IMR-90 (cell line): ENCODE measurements around the gene NEXN. TPM values are rescaled to one million over a fixed set of nuclear protein-coding genes. Genes with fewer than 3 reads are reported as not detected.

Source experiments
- ATAC-seq: fragments of 200-7000 bp; cut with Tn5 transposase; 2 replicates; pipeline ENCODE4 v1.9.1; 2020; ENCODE audit warnings: low read depth, mild to moderate bottlenecking, moderate library complexity
- BruUV-seq: library from RNA; stranded (reverse); fragments of 400-500 nt; replicated peaks from 2 replicates; lab custom pipeline; 2021; lab: Mats Ljungman, UMichigan
- CTCF ChIA-PET: fragments of 300-600 bp; formaldehyde crosslinking; extraction: SDS; loops from one replicate; lab custom pipeline; 2021; ENCODE audit warnings: antibody characterized with exemption; lab: Yijun Ruan, JAX
- POLR2A ChIA-PET: fragments of 300-600 bp; sonication (Branson Sonifier 250); formaldehyde crosslinking; loops from one replicate; lab custom pipeline; 2022; ENCODE audit warnings: antibody characterized with exemption; ENCODE audit not compliant: unreplicated experiment; lab: Charles Lee
- DNase-seq: peaks from one replicate; pipeline ENCODE4 v3.0.0; 2013
- H2AFZ ChIP-seq: replicated peaks from 2 replicates; pipeline ENCODE3; 2013; ENCODE audit warnings: low read length, mild to moderate bottlenecking; ENCODE audit not compliant: poor library complexity
- H2AK5ac ChIP-seq: 2 replicates; pipeline ENCODE4 v1.6.1; 2013; ENCODE audit warnings: low read depth, low read length, inconsistent platforms
- H2AK9ac ChIP-seq: replicated peaks from 2 replicates; pipeline ENCODE3; 2013; ENCODE audit warnings: mild to moderate bottlenecking, low read depth, low read length, moderate library complexity; ENCODE audit not compliant: poor library complexity
- H2BK120ac ChIP-seq: 2 replicates; pipeline ENCODE4 v1.6.1; 2013; ENCODE audit warnings: low read depth, low read length, inconsistent platforms
- H2BK15ac ChIP-seq: 3 replicates; pipeline ENCODE4 v1.6.1; 2013; ENCODE audit warnings: low read depth, low read length, inconsistent platforms
- H2BK20ac ChIP-seq: 2 replicates; pipeline ENCODE4 v1.6.1; 2013; ENCODE audit warnings: low read depth, mild to moderate bottlenecking, inconsistent platforms, low read length, moderate library complexity
- H2BK5ac ChIP-seq: 2 replicates; pipeline ENCODE4 v1.6.1; 2013; ENCODE audit warnings: mild to moderate bottlenecking, low read depth, low read length, inconsistent platforms; ENCODE audit not compliant: poor library complexity, severe bottlenecking
- H3K14ac ChIP-seq: replicated peaks from 2 replicates; pipeline ENCODE4 v1.6.1; 2013; ENCODE audit warnings: low read depth, low read length, inconsistent platforms
- H3K18ac ChIP-seq: 2 replicates; pipeline ENCODE4 v1.6.1; 2013; ENCODE audit warnings: low read depth, low read length, control low read depth
- H3K23ac ChIP-seq: 2 replicates; pipeline ENCODE4 v1.6.1; 2013; ENCODE audit warnings: low read depth, low read length, inconsistent platforms
- H3K27ac ChIP-seq: 2 replicates; pipeline ENCODE4 v1.5.1; 2013; ENCODE audit warnings: mild to moderate bottlenecking, control low read depth, low read length; ENCODE audit not compliant: insufficient read depth
- H3K27me3 ChIP-seq: 2 replicates; pipeline ENCODE4 v1.6.1; 2013; ENCODE audit warnings: low read length; ENCODE audit not compliant: control insufficient read depth, insufficient read depth
- H3K36me3 ChIP-seq: 2 replicates; pipeline ENCODE4 v1.6.1; 2013; ENCODE audit warnings: low read length, mixed read lengths; ENCODE audit not compliant: control insufficient read depth, insufficient read depth
- H3K4ac ChIP-seq: 2 replicates; pipeline ENCODE4 v1.6.1; 2013; ENCODE audit warnings: low read depth, low read length, inconsistent platforms
- H3K4me1 ChIP-seq: 2 replicates; pipeline ENCODE4 v1.6.1; 2013; ENCODE audit warnings: low read length, mixed read lengths; ENCODE audit not compliant: control insufficient read depth, insufficient read depth
- H3K4me2 ChIP-seq: 2 replicates; pipeline ENCODE4 v1.6.1; 2013; ENCODE audit warnings: low read depth, mild to moderate bottlenecking, control low read depth, low read length, moderate library complexity
- H3K4me3 ChIP-seq: 2 replicates; pipeline ENCODE4 v1.5.1; 2013; ENCODE audit warnings: low read depth, mild to moderate bottlenecking, control low read depth, low read length, moderate library complexity; ENCODE audit not compliant: insufficient read depth
- H3K56ac ChIP-seq: 2 replicates; pipeline ENCODE4 v1.6.1; 2013; ENCODE audit warnings: low read length, inconsistent platforms; ENCODE audit not compliant: insufficient read depth; ENCODE audit errors: extremely low read depth
- H3K79me1 ChIP-seq, 2 experiments: 2 replicates each; pipeline ENCODE4 v1.6.1; 2013; ENCODE audit warnings: low read length in 2 of 2, inconsistent platforms in 1 of 2, low read depth in 1 of 2
- H3K9ac ChIP-seq: 2 replicates; pipeline ENCODE4 v1.6.1; 2013; ENCODE audit warnings: low read depth, low read length, control low read depth
- H3K9me1 ChIP-seq: 2 replicates; pipeline ENCODE4 v1.6.1; 2013; ENCODE audit warnings: low read length, inconsistent platforms; ENCODE audit not compliant: insufficient read depth
- H3K9me3 ChIP-seq: 2 replicates; pipeline ENCODE4 v1.6.1; 2013; ENCODE audit warnings: low read length; ENCODE audit not compliant: control insufficient read depth, insufficient read depth
- H4K20me1 ChIP-seq: 2 replicates; pipeline ENCODE4 v1.6.1; 2013; ENCODE audit warnings: low read length, inconsistent platforms; ENCODE audit not compliant: insufficient read depth
- H4K5ac ChIP-seq: 2 replicates; pipeline ENCODE4 v1.6.1; 2013; ENCODE audit warnings: mild to moderate bottlenecking, low read depth, low read length, control low read depth
- H4K8ac ChIP-seq, 2 experiments: 2 replicates each; pipeline ENCODE4 v1.6.1; 2013; ENCODE audit warnings: low read depth in 2 of 2, low read length in 2 of 2, control low read depth in 1 of 2, inconsistent platforms in 1 of 2
- H4K91ac ChIP-seq: 2 replicates; pipeline ENCODE4 v1.6.1; 2013; ENCODE audit warnings: low read depth, low read length, inconsistent platforms; ENCODE audit not compliant: insufficient read depth
- POLR2A ChIP-seq: IDR thresholded peaks from 2 replicates; pipeline ENCODE4 v1.6.1; 2012; ENCODE audit warnings: mild to moderate bottlenecking, low read depth, low read length
- RFX5 ChIP-seq: IDR thresholded peaks from 2 replicates; pipeline ENCODE4 v1.8.0; 2012; ENCODE audit warnings: low read depth, mild to moderate bottlenecking, low read length, moderate library complexity
- SMC3 ChIP-seq: fragments of 150-350 bp; IDR thresholded peaks from 2 replicates; pipeline ENCODE4 v1.6.1; 2016; ENCODE audit warnings: low read depth, mild to moderate bottlenecking, antibody characterized with exemption, low read length, moderate library complexity
- USF2 ChIP-seq: fragments of 150-350 bp; IDR thresholded peaks from 2 replicates; pipeline ENCODE4 v1.6.1; 2017; ENCODE audit warnings: mild to moderate bottlenecking, antibody characterized with exemption, low read length, low read depth
- WGBS, 2 experiments: methylation state at CpG; one replicate each; pipeline versions ENCODE4 v1.1.5 to v1.1.7; 2013; ENCODE audit warnings: missing lambda C conversion rate in 2 of 2; ENCODE audit not compliant: insufficient read length in 1 of 2; ENCODE audit errors: extremely low coverage in 2 of 2; 5-methylcytosine and 5-hydroxymethylcytosine counted together
- dilution Hi-C: fragments of 300-500 bp; cut with HindIII; formaldehyde crosslinking; loops from one replicate; pipeline ENCODE4 v1.14.3; 2018; ENCODE audit warnings: low sequenced_read_pairs; ENCODE audit not compliant: unreplicated experiment
- in situ Hi-C: fragments of 300-500 bp; cut with MboI; formaldehyde crosslinking; loops from 3 replicates; pipeline ENCODE4 v1.14.3; 2019; ENCODE audit warnings: low sequenced_read_pairs, inconsistent platforms, mixed read lengths
- intact Hi-C: fragments of 100-400 bp; cut with micrococcal nuclease; formaldehyde crosslinking; loops from 2 replicates; pipeline ENCODE4 v1.10.0; 2022
- polyA plus RNA-seq, 3 experiments: library from polyadenylated mRNA; depleted of rRNA; stranded (reverse); fragments of >200 nt; gene quantifications; 2 replicates each; pipeline ENCODE4 v1.2.3, GENCODE V29; 2012; ENCODE audit warnings: low replicate concordance in 1 of 3
- total RNA-seq: library from RNA; depleted of rRNA; stranded (reverse); fragments of >200 nt; gene quantifications from 2 replicates; pipeline ENCODE4 v1.2.3, GENCODE V29; 2012

NEXN gene
- total and polyA plus RNA-seq, 2 of the 4 experiments (the other 2 are of a cell fraction), result 5.2 to 16.1 TPM

GRCh38 chr1:77926561-77927357, 38.3 kb downstream of the NEXN start:
- Histone ChIP-seq H3K4ac (no peak overlapping the region), H2AK9ac (no peak overlapping the region), H3K4me1 (no peaks in the 10 kb centered on the region), H2BK20ac (no peak overlapping the region), H2BK5ac (no peak overlapping the region), H3K14ac (no peak overlapping the region), H3K4me2 (no peak overlapping the region), H3K9me1 (peaks cover 4% of the 10 kb centered on the region), H3K36me3 (peaks cover 48% of the 10 kb centered on the region), H4K20me1 (peaks cover 6% of the 10 kb centered on the region; the same call in 1 of the 2 replicates), H3K79me1 (peaks cover 23 to 37% of the 10 kb centered on the region in 2 experiments), H2AFZ (no peak overlapping the region), H4K5ac (no peak overlapping the region), H2AK5ac (no peak overlapping the region), H3K23ac (no peak overlapping the region), H3K27me3 (no peaks in the 10 kb centered on the region), H3K9me3 (no peaks in the 10 kb centered on the region), H3K18ac (no peak overlapping the region), H3K27ac (peak overlapping the region; percentile 42; the same call in 1 of the 2 replicates), H2BK15ac (no peak overlapping the region), H3K56ac (no peak overlapping the region), H2BK120ac (no peak overlapping the region), H4K91ac (no peak overlapping the region), H3K4me3 (no peak overlapping the region), H4K8ac (no peak overlapping the region), H3K9ac (no peak overlapping the region)
- intact Hi-C loops (no loop called here), dilution Hi-C loops (no loop called here), in situ Hi-C loops (no loop called here)
- WGBS, 2 experiments, result 100% methylated on average over 1 of the region's 13 CpGs; no CpG with 5 or more reads in 1 of the 2 experiments
- DNase-seq (no peak), ATAC-seq (no peak)
- CTCF ChIA-PET, result no interaction called here
- TF ChIP-seq RFX5 (no peak), USF2 (no peak), SMC3 (no peak), POLR2A (no peak)
- BruUV-seq, result no TSS peak
- POLR2A ChIA-PET, result no interaction called here
